MM.1S (cell line): ENCODE results near the gene GALNT7.

Experiments
- DNase-seq: peaks from one replicate; pipeline ENCODE4 v3.0.0-alpha.2; 2015
- H2AFZ ChIP-seq: fragments of 300-600 bp; sonication (generic); 2 replicates; pipeline ENCODE4 v1.6.0; 2016; ENCODE audit warnings: antibody characterized with exemption, low read length
- H3F3A ChIP-seq: fragments of 300-600 bp; sonication (generic); 2 replicates; pipeline ENCODE4 v1.6.1; 2016; ENCODE audit warnings: mild to moderate bottlenecking, antibody characterized with exemption, low read length, moderate library complexity, mixed read lengths; ENCODE audit not compliant: insufficient read depth
- H3K27ac ChIP-seq: fragments of 300-600 bp; sonication (generic); 2 replicates; pipeline ENCODE4 v1.5.1; 2016; ENCODE audit warnings: mild to moderate bottlenecking, low read length
- H3K27me3 ChIP-seq: fragments of 300-600 bp; sonication (generic); replicated peaks from 2 replicates; pipeline ENCODE4 v1.6.0; 2016; ENCODE audit warnings: low read length; ENCODE audit not compliant: insufficient read depth
- H3K36me3 ChIP-seq: fragments of 300-600 bp; sonication (generic); replicated peaks from 2 replicates; pipeline ENCODE4 v1.6.1; 2016; ENCODE audit warnings: mild to moderate bottlenecking, low read length, mixed read lengths; ENCODE audit not compliant: insufficient read depth
- H3K4me1 ChIP-seq: fragments of 300-600 bp; sonication (generic); 2 replicates; pipeline ENCODE4 v1.6.1; 2016; ENCODE audit warnings: low read length, mixed read lengths
- H3K4me2 ChIP-seq: fragments of 300-600 bp; sonication (generic); 2 replicates; pipeline ENCODE4 v1.6.0; 2016; ENCODE audit warnings: low read depth, low read length
- H3K4me3 ChIP-seq: fragments of 300-600 bp; sonication (generic); 2 replicates; pipeline ENCODE4 v1.5.1; 2016; ENCODE audit warnings: low read length, mixed read lengths
- H3K79me2 ChIP-seq: fragments of 300-600 bp; sonication (generic); 2 replicates; pipeline ENCODE4 v1.6.1; 2016; ENCODE audit warnings: mixed run types, low read length, mixed read lengths
- H3K9ac ChIP-seq: fragments of 300-600 bp; sonication (generic); 2 replicates; pipeline ENCODE4 v1.6.1; 2016; ENCODE audit warnings: low read length, mixed read lengths
- H3K9me2 ChIP-seq: fragments of 300-600 bp; sonication (generic); replicated peaks from 2 replicates; pipeline ENCODE4 v1.6.1; 2016; ENCODE audit warnings: mild to moderate bottlenecking, low read length, mixed read lengths; ENCODE audit not compliant: insufficient read depth
- H3K9me3 ChIP-seq: fragments of 300-600 bp; sonication (generic); replicated peaks from 2 replicates; pipeline ENCODE4 v1.6.1; 2016; ENCODE audit warnings: mild to moderate bottlenecking, low read length, mixed read lengths; ENCODE audit not compliant: insufficient read depth
- H4K20me1 ChIP-seq: fragments of 300-600 bp; sonication (generic); 2 replicates; pipeline ENCODE4 v1.6.1; 2016; ENCODE audit warnings: mild to moderate bottlenecking, low read length, moderate library complexity, mixed read lengths; ENCODE audit not compliant: insufficient read depth
- CTCF ChIP-seq: fragments of 300-600 bp; sonication (generic); IDR thresholded peaks from 2 replicates; pipeline ENCODE4 v1.5.1; 2016; ENCODE audit warnings: antibody characterized with exemption, low read length, mixed read lengths
- EZH2 ChIP-seq: fragments of 300-600 bp; sonication (generic); optimal IDR thresholded peaks from 2 replicates; pipeline ENCODE3; 2017; ENCODE audit warnings: low read depth, mild to moderate bottlenecking, antibody characterized with exemption, low read length, mixed read lengths
- EZH2phosphoT487 ChIP-seq: fragments of 300-600 bp; sonication (generic); IDR thresholded peaks from 2 replicates; pipeline ENCODE4 v1.6.1; 2018; ENCODE audit warnings: antibody characterized with exemption, low read length

Gene GALNT7

GRCh38 chr4:173212379-173212778 is 43.8 kb downstream of the GALNT7 start:
- Histone ChIP-seq H3K4me1 (no peaks in the 10 kb centered on the region), H3K4me3 (no peak overlapping the region), H3K27ac (no peak overlapping the region), H3K9me3 (no peaks in the 10 kb centered on the region), H3K9ac (no peak overlapping the region), H3K36me3 (no peaks in the 10 kb centered on the region), H3K27me3 (no peaks in the 10 kb centered on the region), H3K79me2 (peaks cover 6% of the 10 kb centered on the region; the same call in 1 of the 2 replicates), H2AFZ (no peak overlapping the region), H3F3A (no peaks in the 10 kb centered on the region), H3K9me2 (no peaks in the 10 kb centered on the region), H3K4me2 (no peak overlapping the region), H4K20me1 (no peaks in the 10 kb centered on the region)
- TF ChIP-seq EZH2phosphoT487, result no peak
- no peak for TF ChIP-seq CTCF
- TF ChIP-seq EZH2, result no peak
- DNase-seq, result no peak

- Histone ChIP-seq H3F3A (no peaks in the 10 kb centered on the region), H3K9me2 (no peaks in the 10 kb centered on the region), H3K9me3 (no peaks in the 10 kb centered on the region), H3K79me2 (peaks cover 6% of the 10 kb centered on the region; the same call in 1 of the 2 replicates), H3K27ac (no peak overlapping the region), H3K4me2 (no peak overlapping the region), H3K4me3 (no peak overlapping the region), H2AFZ (no peak overlapping the region), H4K20me1 (no peaks in the 10 kb centered on the region), H3K4me1 (no peaks in the 10 kb centered on the region), H3K27me3 (no peaks in the 10 kb centered on the region), H3K36me3 (no peaks in the 10 kb centered on the region), H3K9ac (no peak overlapping the region)
- TF ChIP-seq EZH2phosphoT487 (no peak), EZH2 (no peak), CTCF (no peak)
- DNase-seq, result no peak
These were observed 44.7 kb downstream of the GALNT7 start for GRCh38 chr4:173213296-173213695.

GRCh38 chr4:173214231-173214630 is 45.6 kb downstream of the GALNT7 start:
- Histone ChIP-seq H3K9me2 (no peaks in the 10 kb centered on the region), H3K9ac (no peak overlapping the region), H3K9me3 (no peaks in the 10 kb centered on the region), H3K4me1 (no peaks in the 10 kb centered on the region; the same call in 1 of the 2 replicates), H3K4me3 (no peak overlapping the region), H3K36me3 (no peaks in the 10 kb centered on the region), H2AFZ (no peak overlapping the region), H3K27ac (no peak overlapping the region), H3K27me3 (no peaks in the 10 kb centered on the region), H3K4me2 (no peak overlapping the region), H4K20me1 (no peaks in the 10 kb centered on the region), H3K79me2 (peaks cover 9% of the 10 kb centered on the region; the same call in 1 of the 2 replicates), H3F3A (no peaks in the 10 kb centered on the region)
- DNase-seq, result no peak
- TF ChIP-seq EZH2phosphoT487 (no peak), CTCF (no peak), EZH2 (no peak)
